Globus pallidus (tissue), 1 donor: Measurements from ENCODE around the gene EFNB3.

Source experiments
- DNase-seq: peaks from one replicate; pipeline ENCODE4 v3.0.0-alpha.2; 2015; ENCODE audit warnings: low spot score

EFNB3 gene

DNA sequence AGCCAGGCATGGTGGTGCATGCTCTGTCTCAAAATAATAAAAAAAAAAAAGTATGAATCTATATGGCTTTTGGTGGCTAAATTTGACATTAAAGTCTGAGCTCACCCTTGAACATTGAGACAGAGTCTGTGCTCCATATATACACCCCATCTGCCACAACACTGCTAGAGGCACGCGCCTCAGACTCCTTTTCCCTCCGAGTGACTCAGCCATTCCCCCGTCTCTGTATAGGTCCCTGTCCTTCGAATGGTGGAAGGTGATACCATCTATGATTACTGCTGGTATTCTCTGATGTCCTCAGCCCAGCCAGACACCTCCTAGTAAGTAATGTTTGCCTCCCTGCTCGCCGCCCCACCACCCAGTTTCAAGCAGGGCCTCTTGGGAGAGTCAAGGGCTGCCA, 4.5 kb upstream of the EFNB3 start:
- DNase-seq = no peak

GRCh38 chr17:7701681-7702080, 3.3 kb upstream of the EFNB3 start:
- no peak for DNase-seq

DNA sequence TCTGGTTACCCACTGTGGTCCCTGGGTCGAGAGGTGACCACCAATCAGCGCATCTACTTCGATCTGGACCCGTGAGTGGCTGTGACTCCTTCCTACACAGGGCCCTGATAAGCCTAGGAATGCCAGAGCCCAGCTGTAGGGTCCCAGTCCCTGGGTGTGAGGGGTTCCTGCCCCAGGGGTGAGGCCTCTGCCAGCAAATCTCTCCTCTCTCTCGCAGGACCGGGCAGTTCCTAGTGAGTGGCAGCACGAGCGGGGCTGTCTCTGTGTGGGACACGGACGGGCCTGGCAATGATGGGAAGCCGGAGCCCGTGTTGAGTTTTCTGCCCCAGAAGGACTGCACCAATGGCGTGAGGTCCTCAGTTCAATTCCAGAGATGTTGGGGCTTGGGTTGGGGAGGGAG, 2.2 kb upstream of the EFNB3 start:
- DNase-seq = no peak

DNA sequence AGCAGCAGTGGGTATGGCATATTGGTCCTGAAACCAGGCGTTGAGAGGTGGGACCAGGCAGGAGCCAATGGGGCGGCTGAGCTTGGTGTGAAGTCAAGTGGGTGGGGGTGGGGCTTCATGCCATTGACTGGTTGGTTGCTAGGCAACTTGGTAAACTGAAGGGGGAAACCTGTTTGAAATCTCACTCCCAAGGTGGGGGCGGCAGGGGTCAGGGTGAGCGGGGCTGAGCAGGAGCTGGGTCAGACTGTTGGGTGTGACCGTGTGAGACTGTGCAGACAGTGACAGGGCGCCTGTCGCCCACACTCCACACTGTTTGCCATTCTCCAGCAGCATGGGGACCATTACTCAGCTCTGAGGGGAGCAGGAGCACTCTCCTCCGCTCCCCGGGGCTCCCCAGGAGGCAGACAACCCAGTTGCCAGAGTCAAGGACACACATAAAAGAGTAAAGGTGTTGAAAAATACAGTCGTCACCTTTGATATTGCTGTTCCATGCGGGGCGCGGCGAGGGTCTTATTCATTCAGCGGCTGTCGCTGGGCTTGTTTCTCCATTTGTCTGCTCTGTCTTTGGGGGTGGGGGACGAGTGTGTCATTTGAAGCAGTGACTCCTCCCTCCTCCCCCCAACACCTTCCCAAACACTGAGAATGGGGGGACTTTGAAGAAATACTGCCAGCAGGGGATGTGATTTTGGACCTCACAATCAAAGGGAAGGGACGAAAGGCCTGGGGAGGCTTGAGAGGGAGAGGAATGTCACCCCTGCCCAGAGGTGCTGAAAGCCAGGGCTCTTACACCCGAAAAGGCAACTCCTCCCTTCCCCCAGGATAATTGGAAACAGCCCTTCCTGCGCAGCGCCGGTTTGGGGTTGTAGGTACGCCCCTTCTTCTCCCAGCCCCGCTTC, 1.2 kb upstream of the EFNB3 start:
- DNase-seq = no peak

DNA sequence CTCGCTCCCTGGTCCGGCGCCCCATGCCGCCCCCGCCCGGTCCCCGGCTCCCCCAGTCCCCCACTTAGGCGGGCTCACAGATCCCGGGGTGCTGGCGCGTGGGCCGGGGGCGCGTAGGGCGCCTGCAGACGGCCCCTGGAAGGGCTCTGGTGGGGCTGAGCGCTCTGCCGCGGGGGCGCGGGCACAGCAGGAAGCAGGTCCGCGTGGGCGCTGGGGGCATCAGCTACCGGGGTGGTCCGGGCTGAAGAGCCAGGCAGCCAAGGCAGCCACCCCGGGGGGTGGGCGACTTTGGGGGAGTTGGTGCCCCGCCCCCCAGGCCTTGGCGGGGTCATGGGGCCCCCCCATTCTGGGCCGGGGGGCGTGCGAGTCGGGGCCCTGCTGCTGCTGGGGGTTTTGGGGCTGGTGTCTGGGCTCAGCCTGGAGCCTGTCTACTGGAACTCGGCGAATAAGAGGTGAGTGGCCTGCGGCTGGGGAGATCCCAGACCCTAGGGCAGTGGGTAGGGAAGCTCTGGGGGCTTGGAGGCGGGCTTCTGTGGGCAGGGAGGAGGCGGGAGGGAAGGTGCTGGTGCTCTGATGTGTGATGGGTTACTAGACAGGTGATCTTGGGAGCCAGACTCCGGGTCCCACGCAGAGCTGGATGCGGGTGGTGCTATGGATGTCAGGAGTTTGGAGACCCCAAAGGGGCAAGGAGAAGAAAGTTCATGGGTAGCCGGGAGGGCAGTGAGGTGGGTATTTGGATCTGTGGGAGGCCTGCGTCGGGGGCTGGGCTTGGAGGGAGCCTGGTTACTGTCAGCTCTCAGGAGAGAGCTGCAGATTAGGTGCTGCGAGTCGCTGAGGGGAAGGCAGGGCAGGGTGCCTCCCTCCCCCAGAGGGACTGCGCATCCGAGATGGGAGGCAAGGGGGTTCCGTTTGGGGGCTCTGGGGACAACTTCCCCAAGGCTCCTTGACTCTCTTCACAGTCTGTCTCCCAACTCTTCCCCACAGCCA, 560 bp downstream of the EFNB3 start:
- DNase-seq = no peak

DNA sequence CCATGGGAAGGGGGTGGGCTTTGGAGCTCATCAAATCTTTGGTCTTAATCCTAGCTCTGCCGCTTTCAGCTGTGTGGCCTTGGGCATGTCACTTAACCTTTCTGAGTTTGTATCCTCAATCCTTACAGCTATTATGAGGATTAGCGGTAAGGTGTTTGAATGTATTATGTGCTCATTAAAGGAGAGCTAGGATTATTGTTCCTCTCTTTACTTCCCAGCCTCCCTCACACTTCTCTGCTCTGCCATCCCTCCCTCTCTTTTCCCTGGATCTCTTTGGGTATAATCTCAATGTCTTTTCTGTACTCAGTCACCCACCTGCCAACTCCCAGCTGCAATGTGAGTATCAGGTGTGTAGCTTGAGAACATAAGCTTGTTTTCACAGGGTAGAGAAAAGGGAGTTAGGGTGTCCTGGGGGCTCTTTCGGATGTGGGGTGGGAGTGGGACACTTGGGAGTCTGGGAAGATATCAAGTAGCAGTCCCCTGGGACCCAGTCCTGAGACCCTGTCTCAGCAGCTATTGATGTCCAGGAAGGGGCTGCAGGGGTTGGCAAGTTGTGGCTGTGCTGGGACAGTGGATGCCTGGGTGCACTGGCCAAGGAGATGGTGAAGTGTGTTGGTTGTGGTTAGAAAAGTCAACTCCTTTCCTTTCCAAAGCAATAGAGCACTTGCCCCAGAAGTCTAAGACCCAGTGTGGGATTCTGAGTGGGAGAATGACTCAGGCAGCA, 1.8 kb downstream of the EFNB3 start:
- no peak for DNase-seq

GRCh38 chr17:7707446-7707845, 2.4 kb downstream of the EFNB3 start:
- DNase-seq = no peak

DNA sequence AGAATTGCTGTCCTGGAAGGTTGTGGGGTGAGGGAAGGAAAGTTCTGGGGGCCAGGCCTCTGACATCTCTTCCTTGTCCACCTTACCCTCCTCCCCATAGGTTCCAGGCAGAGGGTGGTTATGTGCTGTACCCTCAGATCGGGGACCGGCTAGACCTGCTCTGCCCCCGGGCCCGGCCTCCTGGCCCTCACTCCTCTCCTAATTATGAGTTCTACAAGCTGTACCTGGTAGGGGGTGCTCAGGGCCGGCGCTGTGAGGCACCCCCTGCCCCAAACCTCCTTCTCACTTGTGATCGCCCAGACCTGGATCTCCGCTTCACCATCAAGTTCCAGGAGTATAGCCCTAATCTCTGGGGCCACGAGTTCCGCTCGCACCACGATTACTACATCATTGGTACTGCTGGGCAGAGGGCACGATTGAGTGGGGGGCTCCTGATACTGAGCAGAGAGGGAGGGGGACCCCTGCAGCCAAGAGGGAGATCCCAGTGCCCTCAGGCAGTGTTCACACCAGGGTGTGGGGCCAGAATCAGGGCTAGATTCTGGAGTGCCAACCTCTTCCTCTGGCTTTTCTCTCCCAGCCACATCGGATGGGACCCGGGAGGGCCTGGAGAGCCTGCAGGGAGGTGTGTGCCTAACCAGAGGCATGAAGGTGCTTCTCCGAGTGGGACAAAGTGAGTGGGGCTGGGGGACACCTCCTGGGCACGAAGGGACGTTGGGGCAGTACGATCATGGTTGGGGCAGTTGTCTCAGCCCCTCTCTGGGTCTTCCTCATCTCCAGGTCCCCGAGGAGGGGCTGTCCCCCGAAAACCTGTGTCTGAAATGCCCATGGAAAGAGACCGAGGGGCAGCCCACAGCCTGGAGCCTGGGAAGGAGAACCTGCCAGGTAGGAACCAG, 3.1 kb downstream of the EFNB3 start:
- no peak for DNase-seq

DNA sequence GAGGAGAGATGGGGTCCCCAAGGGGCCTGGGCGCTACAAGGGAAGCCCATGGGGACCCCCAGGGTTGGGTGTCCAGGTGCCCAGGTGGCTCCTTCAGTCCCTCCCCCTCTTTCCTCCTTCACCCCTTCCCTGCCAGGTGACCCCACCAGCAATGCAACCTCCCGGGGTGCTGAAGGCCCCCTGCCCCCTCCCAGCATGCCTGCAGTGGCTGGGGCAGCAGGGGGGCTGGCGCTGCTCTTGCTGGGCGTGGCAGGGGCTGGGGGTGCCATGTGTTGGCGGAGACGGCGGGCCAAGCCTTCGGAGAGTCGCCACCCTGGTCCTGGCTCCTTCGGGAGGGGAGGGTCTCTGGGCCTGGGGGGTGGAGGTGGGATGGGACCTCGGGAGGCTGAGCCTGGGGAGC, 4.0 kb downstream of the EFNB3 start:
- DNase-seq = no peak

DNA sequence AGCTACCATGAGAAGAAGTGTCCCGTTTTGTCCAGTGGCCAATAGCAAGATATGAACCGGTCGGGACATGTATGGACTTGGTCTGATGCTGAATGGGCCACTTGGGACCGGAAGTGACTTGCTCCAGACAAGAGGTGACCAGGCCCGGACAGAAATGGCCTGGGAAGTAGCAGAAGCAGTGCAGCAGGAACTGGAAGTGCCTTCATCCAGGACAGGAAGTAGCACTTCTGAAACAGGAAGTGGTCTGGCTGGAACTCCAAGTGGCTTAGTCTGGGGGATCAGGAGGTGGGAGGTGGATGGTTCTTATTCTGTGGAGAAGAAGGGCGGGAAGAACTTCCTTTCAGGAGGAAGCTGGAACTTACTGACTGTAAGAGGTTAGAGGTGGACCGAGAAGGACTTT, 5.3 kb downstream of the EFNB3 start:
- DNase-seq = no peak

GRCh38 chr17:7711051-7711755, 6.2 kb downstream of the EFNB3 start:
- no peak for DNase-seq

DNA sequence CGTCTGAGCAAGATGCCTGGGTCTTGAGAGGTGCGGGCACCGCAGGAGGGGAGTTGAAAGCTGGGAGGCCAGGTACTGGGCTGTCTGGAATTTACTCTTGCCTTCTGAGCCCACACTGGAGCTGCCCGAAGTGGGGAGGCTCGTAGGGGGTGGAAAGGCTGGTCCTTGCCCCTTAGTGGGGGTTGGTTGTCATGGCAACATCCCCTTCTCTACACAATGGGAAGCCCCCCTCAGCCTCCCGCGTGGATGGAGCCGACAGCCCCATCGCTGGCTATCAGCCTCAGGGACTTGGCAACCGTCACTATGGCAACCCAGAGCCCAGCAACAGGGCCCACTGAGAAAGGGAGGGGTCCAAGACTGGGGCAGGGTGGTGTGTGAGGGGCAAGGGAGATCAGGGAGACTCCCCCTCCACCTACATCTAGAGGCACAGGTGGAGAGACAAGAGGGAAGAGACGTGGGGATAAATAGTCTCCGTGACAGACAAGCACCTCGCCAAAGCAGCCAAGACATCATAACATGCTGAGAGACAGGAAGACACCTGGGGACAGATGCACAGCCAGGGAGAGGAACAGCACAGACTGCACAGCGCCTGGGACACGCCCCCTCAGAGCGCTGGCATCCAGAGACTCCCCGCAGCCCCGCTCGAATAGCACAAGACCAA, 7.2 kb downstream of the EFNB3 start:
- DNase-seq = no peak

DNA sequence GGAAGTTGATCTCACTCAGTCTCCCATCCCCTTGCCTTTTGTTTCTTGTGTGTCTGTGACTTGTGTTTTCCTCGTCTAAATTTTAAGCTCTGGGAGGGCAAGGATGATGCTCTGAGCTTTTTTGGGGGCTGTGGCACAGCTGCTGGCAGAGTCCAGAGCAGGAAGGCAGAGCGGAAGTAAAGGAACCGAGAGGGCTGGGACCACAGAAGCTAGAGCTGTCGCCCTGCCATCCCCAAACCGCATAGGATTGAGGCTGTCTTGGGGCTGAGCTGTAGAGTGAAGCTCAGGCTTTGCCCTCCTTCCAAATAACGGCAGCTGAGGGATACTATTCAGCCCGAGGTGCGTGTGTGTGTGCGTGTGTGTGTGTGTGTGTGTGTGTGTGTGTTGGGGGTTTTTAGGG, 8.8 kb downstream of the EFNB3 start:
- DNase-seq = no peak

DNA sequence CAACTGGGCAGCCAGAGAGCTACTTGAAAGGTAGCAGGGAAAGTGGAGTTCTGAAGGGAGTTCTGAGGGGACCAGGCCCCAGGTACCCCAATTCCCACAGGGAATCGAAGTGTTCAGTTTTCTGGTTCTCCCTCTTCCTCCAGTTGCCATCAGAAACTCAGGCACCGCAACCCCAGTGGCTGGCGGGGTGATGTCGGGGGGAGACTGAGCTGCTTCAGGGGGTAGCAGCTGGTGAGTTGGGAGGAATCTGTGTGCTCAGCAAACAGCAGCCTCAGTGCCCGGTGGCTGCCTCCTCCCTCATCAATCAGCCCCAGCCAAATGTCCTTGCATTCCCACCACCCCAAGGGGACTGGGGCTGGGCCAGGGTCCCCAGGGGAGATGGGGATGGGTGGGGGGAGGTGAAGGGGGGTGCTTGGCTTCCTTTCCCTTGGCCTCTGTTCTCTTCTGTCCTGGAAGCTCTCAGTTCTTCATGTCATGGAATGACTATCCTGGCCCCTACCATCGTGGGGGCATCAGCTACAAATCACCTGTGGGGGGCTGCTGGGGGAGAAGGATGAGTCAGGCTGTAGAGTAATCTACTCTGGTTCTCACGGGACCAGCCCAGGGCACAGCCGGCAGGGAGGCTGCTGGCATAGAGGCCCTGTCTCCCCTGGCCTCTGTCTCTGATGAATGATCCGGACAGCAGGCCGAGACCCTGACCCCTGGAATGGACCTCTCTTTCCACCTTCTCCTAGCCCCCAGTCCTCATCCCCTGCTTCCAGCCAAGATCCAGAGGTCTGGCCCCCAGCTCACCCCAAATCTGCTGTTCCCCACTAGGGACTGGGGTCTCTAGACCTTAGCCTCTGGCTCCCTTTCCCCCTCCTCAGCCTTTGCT, 10.0 kb downstream of the EFNB3 start:
- no peak for DNase-seq

GRCh38 chr17:7715936-7716886, 11.2 kb downstream of the EFNB3 start:
- no peak for DNase-seq

DNA sequence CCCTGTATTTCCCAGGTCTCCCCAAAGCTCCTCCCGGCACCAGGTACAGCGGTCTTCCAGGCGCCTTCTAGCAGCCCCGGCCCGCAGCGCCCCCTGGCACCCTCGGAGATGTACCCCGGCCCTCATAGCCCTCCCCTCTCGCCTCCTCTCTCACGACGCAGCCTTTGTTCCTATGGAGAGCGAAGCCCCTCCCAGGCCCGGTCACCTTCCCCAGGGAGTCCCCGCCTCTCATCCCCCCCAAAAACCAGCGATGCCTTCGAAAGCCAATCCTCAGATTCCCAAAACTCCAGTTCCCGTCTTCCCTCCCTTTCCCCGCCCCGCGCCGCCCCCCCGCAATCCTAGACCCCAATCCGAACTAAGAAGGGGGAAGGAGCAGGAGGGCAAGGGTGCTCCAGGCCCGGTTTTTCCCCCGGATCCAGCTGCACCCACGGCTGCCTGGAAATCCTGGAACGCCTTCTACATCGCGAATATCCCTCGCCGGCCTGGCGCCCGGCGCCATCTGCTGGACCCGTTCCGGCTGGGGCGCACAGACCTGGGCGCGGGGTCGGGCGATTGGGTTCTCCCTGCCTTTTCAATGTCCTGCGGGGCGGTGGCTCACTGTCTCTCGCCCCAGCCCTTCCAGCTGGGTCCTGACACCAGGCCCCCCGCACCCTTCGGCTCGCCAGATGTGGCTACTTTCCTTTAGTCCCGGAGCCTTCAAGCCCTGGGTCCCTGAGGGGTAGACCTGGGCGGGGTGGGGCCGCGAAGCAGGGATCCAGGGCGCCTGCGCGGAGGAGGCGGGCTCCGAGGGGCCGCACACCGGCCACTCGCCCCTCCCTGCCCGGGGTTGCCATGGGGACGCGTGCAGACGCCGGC, 12.1 kb downstream of the EFNB3 start, which contains the start of gene DNAH2:
DNAH2 (plus strand) TSS at position 844 of the 855 bp plus-strand sequence. CDS start 1,991 bp downstream, outside the sequence.
- DNase-seq = peak; percentile 63
